Kidney tubule cell (primary cell): ENCODE results near the gene KRT222.

ENCODE experiments used
- DNase-seq: peaks from one replicate; pipeline ENCODE4 v3.0.0-alpha.2; 2018; ENCODE audit warnings: low spot score

KRT222 gene

GRCh38 chr17:40664582-40665333 lies at the start of gene KRT222:
Gene KRT222 (minus strand): TSS chr17:40665177. CDS start chr17:40665099, 78 bp downstream.
- DNase-seq, result no peak

- DNase-seq, result no peak
Measured at GRCh38 chr17:40714473-40714872, 49.5 kb upstream of the KRT222 start.

- DNase-seq, result peak; percentile 44
Measured at GRCh38 chr17:40707745-40708144, 42.8 kb upstream of the KRT222 start.

GRCh38 chr17:40705584-40705983 lies 40.6 kb upstream of the KRT222 start:
- no peak for DNase-seq

- DNase-seq, result no peak
Measured at GRCh38 chr17:40703652-40704051, 38.7 kb upstream of the KRT222 start, which contains the start of gene KRT24. Gene KRT24 (minus strand): TSS chr17:40703752. CDS start chr17:40703693, 59 bp downstream.

GRCh38 chr17:40702271-40702670 lies 37.3 kb upstream of the KRT222 start:
- no peak for DNase-seq

- DNase-seq, result no peak
Measured at GRCh38 chr17:40699853-40700252, 34.9 kb upstream of the KRT222 start.

GRCh38 chr17:40699371-40699770 lies 34.4 kb upstream of the KRT222 start:
- no peak for DNase-seq

GRCh38 chr17:40697297-40697696 lies 32.3 kb upstream of the KRT222 start:
- peak; percentile 2 for DNase-seq

- DNase-seq, result no peak
Measured at GRCh38 chr17:40696651-40697072, 31.7 kb upstream of the KRT222 start.

GRCh38 chr17:40695874-40696472 lies 31.0 kb upstream of the KRT222 start:
- peak; percentile 23 for DNase-seq

GRCh38 chr17:40694584-40694983 lies 29.6 kb upstream of the KRT222 start:
- DNase-seq, result no peak

- DNase-seq, result no peak
Measured at GRCh38 chr17:40687106-40687505, 22.1 kb upstream of the KRT222 start.

- peak; percentile 13 for DNase-seq
Measured at GRCh38 chr17:40686192-40686591, 21.2 kb upstream of the KRT222 start.

- no peak for DNase-seq
Measured at GRCh38 chr17:40680998-40681397, 16.0 kb upstream of the KRT222 start.

- DNase-seq, result no peak
Measured at GRCh38 chr17:40679523-40679907, 14.5 kb upstream of the KRT222 start.

GRCh38 chr17:40678902-40679522 lies 14.0 kb upstream of the KRT222 start:
- DNase-seq, result peak; percentile 54

- no peak for DNase-seq
Measured at GRCh38 chr17:40675905-40676304, 10.9 kb upstream of the KRT222 start.

- no peak for DNase-seq
Measured at GRCh38 chr17:40672654-40673053, 7.7 kb upstream of the KRT222 start.

GRCh38 chr17:40671282-40671681 lies 6.3 kb upstream of the KRT222 start:
- DNase-seq, result no peak

GRCh38 chr17:40666331-40666730 lies 1.4 kb upstream of the KRT222 start:
- peak; percentile 63 for DNase-seq

- no peak for DNase-seq
Measured at GRCh38 chr17:40663252-40663651, 1.7 kb downstream of the KRT222 start.

GRCh38 chr17:40659911-40660310 lies 5.1 kb downstream of the KRT222 start:
- DNase-seq, result no peak
